IMR-90 (cell line): ENCODE data around the gene MAGOH. TPM values are rescaled to one million over a fixed set of nuclear protein-coding genes. Genes with fewer than 3 reads are reported as not detected.

ENCODE experiments used
- ATAC-seq: fragments of 200-7000 bp; cut with Tn5 transposase; 2 replicates; pipeline ENCODE4 v1.9.1; 2020; ENCODE audit warnings: low read depth, mild to moderate bottlenecking, moderate library complexity
- BruUV-seq: library from RNA; stranded (reverse); fragments of 400-500 nt; replicated peaks from 2 replicates; lab custom pipeline; 2021; lab: Mats Ljungman, UMichigan
- CTCF ChIA-PET: fragments of 300-600 bp; formaldehyde crosslinking; extraction: SDS; loops from one replicate; lab custom pipeline; 2021; ENCODE audit warnings: antibody characterized with exemption; lab: Yijun Ruan, JAX
- POLR2A ChIA-PET: fragments of 300-600 bp; sonication (Branson Sonifier 250); formaldehyde crosslinking; loops from one replicate; lab custom pipeline; 2022; ENCODE audit warnings: antibody characterized with exemption; ENCODE audit not compliant: unreplicated experiment; lab: Charles Lee
- DNase-seq: peaks from one replicate; pipeline ENCODE4 v3.0.0; 2013
- H2AFZ ChIP-seq: replicated peaks from 2 replicates; pipeline ENCODE3; 2013; ENCODE audit warnings: low read length, mild to moderate bottlenecking; ENCODE audit not compliant: poor library complexity
- H2AK5ac ChIP-seq: 2 replicates; pipeline ENCODE4 v1.6.1; 2013; ENCODE audit warnings: low read depth, low read length, inconsistent platforms
- H2AK9ac ChIP-seq: replicated peaks from 2 replicates; pipeline ENCODE3; 2013; ENCODE audit warnings: mild to moderate bottlenecking, low read depth, low read length, moderate library complexity; ENCODE audit not compliant: poor library complexity
- H2BK120ac ChIP-seq: 2 replicates; pipeline ENCODE4 v1.6.1; 2013; ENCODE audit warnings: low read depth, low read length, inconsistent platforms
- H2BK15ac ChIP-seq: 3 replicates; pipeline ENCODE4 v1.6.1; 2013; ENCODE audit warnings: low read depth, low read length, inconsistent platforms
- H2BK20ac ChIP-seq: 2 replicates; pipeline ENCODE4 v1.6.1; 2013; ENCODE audit warnings: low read depth, mild to moderate bottlenecking, inconsistent platforms, low read length, moderate library complexity
- H2BK5ac ChIP-seq: 2 replicates; pipeline ENCODE4 v1.6.1; 2013; ENCODE audit warnings: mild to moderate bottlenecking, low read depth, low read length, inconsistent platforms; ENCODE audit not compliant: poor library complexity, severe bottlenecking
- H3K14ac ChIP-seq: replicated peaks from 2 replicates; pipeline ENCODE4 v1.6.1; 2013; ENCODE audit warnings: low read depth, low read length, inconsistent platforms
- H3K18ac ChIP-seq: 2 replicates; pipeline ENCODE4 v1.6.1; 2013; ENCODE audit warnings: low read depth, low read length, control low read depth
- H3K23ac ChIP-seq: 2 replicates; pipeline ENCODE4 v1.6.1; 2013; ENCODE audit warnings: low read depth, low read length, inconsistent platforms
- H3K27ac ChIP-seq: 2 replicates; pipeline ENCODE4 v1.5.1; 2013; ENCODE audit warnings: mild to moderate bottlenecking, control low read depth, low read length; ENCODE audit not compliant: insufficient read depth
- H3K27me3 ChIP-seq: 2 replicates; pipeline ENCODE4 v1.6.1; 2013; ENCODE audit warnings: low read length; ENCODE audit not compliant: control insufficient read depth, insufficient read depth
- H3K36me3 ChIP-seq: 2 replicates; pipeline ENCODE4 v1.6.1; 2013; ENCODE audit warnings: low read length, mixed read lengths; ENCODE audit not compliant: control insufficient read depth, insufficient read depth
- H3K4ac ChIP-seq: 2 replicates; pipeline ENCODE4 v1.6.1; 2013; ENCODE audit warnings: low read depth, low read length, inconsistent platforms
- H3K4me1 ChIP-seq: 2 replicates; pipeline ENCODE4 v1.6.1; 2013; ENCODE audit warnings: low read length, mixed read lengths; ENCODE audit not compliant: control insufficient read depth, insufficient read depth
- H3K4me2 ChIP-seq: 2 replicates; pipeline ENCODE4 v1.6.1; 2013; ENCODE audit warnings: low read depth, mild to moderate bottlenecking, control low read depth, low read length, moderate library complexity
- H3K4me3 ChIP-seq: 2 replicates; pipeline ENCODE4 v1.5.1; 2013; ENCODE audit warnings: low read depth, mild to moderate bottlenecking, control low read depth, low read length, moderate library complexity; ENCODE audit not compliant: insufficient read depth
- H3K56ac ChIP-seq: 2 replicates; pipeline ENCODE4 v1.6.1; 2013; ENCODE audit warnings: low read length, inconsistent platforms; ENCODE audit not compliant: insufficient read depth; ENCODE audit errors: extremely low read depth
- H3K79me1 ChIP-seq, 2 experiments: 2 replicates each; pipeline ENCODE4 v1.6.1; 2013; ENCODE audit warnings: low read length in 2 of 2, inconsistent platforms in 1 of 2, low read depth in 1 of 2
- H3K9ac ChIP-seq: 2 replicates; pipeline ENCODE4 v1.6.1; 2013; ENCODE audit warnings: low read depth, low read length, control low read depth
- H3K9me1 ChIP-seq: 2 replicates; pipeline ENCODE4 v1.6.1; 2013; ENCODE audit warnings: low read length, inconsistent platforms; ENCODE audit not compliant: insufficient read depth
- H3K9me3 ChIP-seq: 2 replicates; pipeline ENCODE4 v1.6.1; 2013; ENCODE audit warnings: low read length; ENCODE audit not compliant: control insufficient read depth, insufficient read depth
- H4K20me1 ChIP-seq: 2 replicates; pipeline ENCODE4 v1.6.1; 2013; ENCODE audit warnings: low read length, inconsistent platforms; ENCODE audit not compliant: insufficient read depth
- H4K5ac ChIP-seq: 2 replicates; pipeline ENCODE4 v1.6.1; 2013; ENCODE audit warnings: mild to moderate bottlenecking, low read depth, low read length, control low read depth
- H4K8ac ChIP-seq, 2 experiments: 2 replicates each; pipeline ENCODE4 v1.6.1; 2013; ENCODE audit warnings: low read depth in 2 of 2, low read length in 2 of 2, control low read depth in 1 of 2, inconsistent platforms in 1 of 2
- H4K91ac ChIP-seq: 2 replicates; pipeline ENCODE4 v1.6.1; 2013; ENCODE audit warnings: low read depth, low read length, inconsistent platforms; ENCODE audit not compliant: insufficient read depth
- CEBPB ChIP-seq: IDR thresholded peaks from 2 replicates; pipeline ENCODE4 v1.6.1; 2012; ENCODE audit warnings: low read depth, low read length, improper control_type of control experiment
- WGBS, 2 experiments: methylation state at CpG; one replicate each; pipeline versions ENCODE4 v1.1.5 to v1.1.7; 2013; ENCODE audit warnings: missing lambda C conversion rate in 2 of 2; ENCODE audit not compliant: insufficient read length in 1 of 2; ENCODE audit errors: extremely low coverage in 2 of 2; 5-methylcytosine and 5-hydroxymethylcytosine counted together
- dilution Hi-C: fragments of 300-500 bp; cut with HindIII; formaldehyde crosslinking; loops from one replicate; pipeline ENCODE4 v1.14.3; 2018; ENCODE audit warnings: low sequenced_read_pairs; ENCODE audit not compliant: unreplicated experiment
- in situ Hi-C: fragments of 300-500 bp; cut with MboI; formaldehyde crosslinking; loops from 3 replicates; pipeline ENCODE4 v1.14.3; 2019; ENCODE audit warnings: low sequenced_read_pairs, inconsistent platforms, mixed read lengths
- intact Hi-C: fragments of 100-400 bp; cut with micrococcal nuclease; formaldehyde crosslinking; loops from 2 replicates; pipeline ENCODE4 v1.10.0; 2022
- polyA plus RNA-seq, 3 experiments: library from polyadenylated mRNA; depleted of rRNA; stranded (reverse); fragments of >200 nt; gene quantifications; 2 replicates each; pipeline ENCODE4 v1.2.3, GENCODE V29; 2012; ENCODE audit warnings: low replicate concordance in 1 of 3
- total RNA-seq: library from RNA; depleted of rRNA; stranded (reverse); fragments of >200 nt; gene quantifications from 2 replicates; pipeline ENCODE4 v1.2.3, GENCODE V29; 2012; rRNA removed
- TF ChIP-seq, protein P1 (sequence below): conservative IDR thresholded peaks from 2 replicates; pipeline ENCODE4 v1.5.1; 2012; ENCODE audit warnings: mild to moderate bottlenecking, low read depth, low read length, improper control_type of control experiment

The MAGOH gene
- total and polyA plus RNA-seq, 2 of the 4 experiments (the other 2 are of a cell fraction): 3.8 to 26.3 TPM

DNA sequence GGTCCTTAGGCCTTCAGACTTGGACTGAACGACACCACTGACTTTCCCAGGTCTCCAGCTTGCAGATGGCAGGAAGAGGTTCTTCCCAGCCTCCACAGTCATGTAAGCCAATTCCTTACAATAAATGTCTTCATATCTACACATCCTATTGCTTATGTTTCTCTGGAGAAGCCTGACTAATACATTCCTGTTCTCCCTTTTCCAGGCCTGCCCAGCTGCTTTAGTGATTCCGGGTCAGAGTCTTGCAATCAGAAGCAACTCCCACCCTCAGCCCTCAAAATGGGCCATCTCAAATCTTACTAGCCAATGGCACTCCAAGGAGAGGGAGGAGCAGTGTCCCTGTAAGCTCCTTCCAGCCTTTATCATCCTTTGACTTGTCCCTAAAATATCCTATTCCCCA lies 58.1 kb downstream of the MAGOH start:
- dilution Hi-C loops (no loop called here), in situ Hi-C loops (loop anchor here (10.0 kb wide), 2 partner anchors 275 to 475 kb away; no protein-coding TSS in a partner anchor), intact Hi-C loops (loop anchor here (5.0 to 10.0 kb wide), 3 partner anchors 118 to 478 kb away; partner anchors contain the start of genes ECHDC2, PODN and SCP2)
- no TSS peak for BruUV-seq
- WGBS, 2 experiments: 80% methylated on average over 1 of the region's 2 CpGs; no CpG with 5 or more reads in 1 of the 2 experiments
- no peaks in the 10 kb centered on the region for H4K20me1 ChIP-seq
- peak overlapping the region; percentile 58 for H2AK9ac ChIP-seq
- H3K9me1 ChIP-seq: peaks cover 61% of the 10 kb centered on the region
- peak overlapping the region; percentile 83 for H3K18ac ChIP-seq
- H2BK20ac ChIP-seq: peak overlapping the region; percentile 98
- H3K4me2 ChIP-seq: no peak overlapping the region
- peak overlapping the region; percentile 87 for H2BK5ac ChIP-seq
- peak; percentile 36 for ATAC-seq
- peak overlapping the region; percentile 98 for H2BK120ac ChIP-seq
- H2AK5ac ChIP-seq: peak overlapping the region; percentile 92
- H2BK15ac ChIP-seq: peak overlapping the region; percentile 94; the same call in 2 of the 3 replicates
- no peak overlapping the region for H3K56ac ChIP-seq
- peak; percentile 92 for DNase-seq
- peaks cover 53% of the 10 kb centered on the region for H3K4me1 ChIP-seq
- H3K27me3 ChIP-seq: no peaks in the 10 kb centered on the region
- H3K23ac ChIP-seq: peak overlapping the region; percentile 90
- H4K91ac ChIP-seq: peak overlapping the region; percentile 96
- peak; percentile 49 for TF ChIP-seq CEBPB
- TF ChIP-seq, protein P1, sequence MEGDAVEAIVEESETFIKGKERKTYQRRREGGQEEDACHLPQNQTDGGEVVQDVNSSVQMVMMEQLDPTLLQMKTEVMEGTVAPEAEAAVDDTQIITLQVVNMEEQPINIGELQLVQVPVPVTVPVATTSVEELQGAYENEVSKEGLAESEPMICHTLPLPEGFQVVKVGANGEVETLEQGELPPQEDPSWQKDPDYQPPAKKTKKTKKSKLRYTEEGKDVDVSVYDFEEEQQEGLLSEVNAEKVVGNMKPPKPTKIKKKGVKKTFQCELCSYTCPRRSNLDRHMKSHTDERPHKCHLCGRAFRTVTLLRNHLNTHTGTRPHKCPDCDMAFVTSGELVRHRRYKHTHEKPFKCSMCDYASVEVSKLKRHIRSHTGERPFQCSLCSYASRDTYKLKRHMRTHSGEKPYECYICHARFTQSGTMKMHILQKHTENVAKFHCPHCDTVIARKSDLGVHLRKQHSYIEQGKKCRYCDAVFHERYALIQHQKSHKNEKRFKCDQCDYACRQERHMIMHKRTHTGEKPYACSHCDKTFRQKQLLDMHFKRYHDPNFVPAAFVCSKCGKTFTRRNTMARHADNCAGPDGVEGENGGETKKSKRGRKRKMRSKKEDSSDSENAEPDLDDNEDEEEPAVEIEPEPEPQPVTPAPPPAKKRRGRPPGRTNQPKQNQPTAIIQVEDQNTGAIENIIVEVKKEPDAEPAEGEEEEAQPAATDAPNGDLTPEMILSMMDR: no peak
- H3K36me3 ChIP-seq: no peaks in the 10 kb centered on the region
- H3K4me3 ChIP-seq: no peak overlapping the region
- peak overlapping the region; percentile 97 for H3K4ac ChIP-seq
- H2AFZ ChIP-seq: peak overlapping the region; percentile 84
- H3K14ac ChIP-seq: peak overlapping the region; percentile 78
- H4K5ac ChIP-seq: peak overlapping the region; percentile 91
- peak overlapping the region; percentile 34 to 97; a peak in 3 of 4 replicates for H4K8ac ChIP-seq
- H3K27ac ChIP-seq: peak overlapping the region; percentile 84
- peaks cover 0 to 5% of the 10 kb centered on the region in 2 experiments; a peak in 2 of 4 replicates for H3K79me1 ChIP-seq
- ChIA-PET POLR2A (interaction anchor here (1.4 kb wide), 1 partner anchor 34 kb away, joined by 3 read pairs; no protein-coding TSS in a partner anchor), CTCF (interaction anchor here (1.3 kb wide), 1 partner anchor 15 kb away, joined by 4 read pairs; no protein-coding TSS in a partner anchor)
- H3K9ac ChIP-seq: no peak overlapping the region
- no peaks in the 10 kb centered on the region for H3K9me3 ChIP-seq

Other genes with a start within 250 kb of the MAGOH start
- 0.54 and 0.56 TPM in 2 replicates for gene PODN, start 176.3 kb downstream of the MAGOH start, total RNA-seq
- 5.4 and 6.2 TPM in 2 replicates for gene PODN, start 176.3 kb downstream of the MAGOH start, polyA plus RNA-seq (2012; rRNA removed)
- not detected in 2 replicates for gene SLC1A7, start 95.9 kb downstream of the MAGOH start, total RNA-seq
- 0.05 and 0.06 TPM in 2 replicates for gene SLC1A7, start 95.9 kb downstream of the MAGOH start, polyA plus RNA-seq (2012; rRNA removed)
- 14.2 and 16.0 TPM in 2 replicates for gene CPT2, start 41.7 kb downstream of the MAGOH start, total RNA-seq
- 13.6 and 15.8 TPM in 2 replicates for gene CPT2, start 41.7 kb downstream of the MAGOH start, polyA plus RNA-seq (2012; rRNA removed)
- 37.5 and 41.0 TPM in 2 replicates for gene CZIB, start 17.9 kb downstream of the MAGOH start, total RNA-seq
- 55.5 and 58.9 TPM in 2 replicates for gene CZIB, start 17.9 kb downstream of the MAGOH start, polyA plus RNA-seq (2012; rRNA removed)
- 11.1 and 12.0 TPM in 2 replicates for gene LRP8, start 89.6 kb upstream of the MAGOH start, total RNA-seq
- 12.1 and 12.6 TPM in 2 replicates for gene LRP8, start 89.6 kb upstream of the MAGOH start, polyA plus RNA-seq (2012; rRNA removed)
- not detected in 2 replicates for gene DMRTB1, start 220.9 kb upstream of the MAGOH start, total RNA-seq
- gene DMRTB1, start 220.9 kb upstream of the MAGOH start, polyA plus RNA-seq (2012; rRNA removed): not detected in 2 replicates